Measurements from ENCODE around the gene MXD3. TPM values are rescaled to one million over a fixed set of nuclear protein-coding genes. Genes with fewer than 3 reads are reported as not detected.

MXD3 gene
- total RNA-seq, 2 experiments from 2014 or later = 81.3 to 130 TPM

DNA sequence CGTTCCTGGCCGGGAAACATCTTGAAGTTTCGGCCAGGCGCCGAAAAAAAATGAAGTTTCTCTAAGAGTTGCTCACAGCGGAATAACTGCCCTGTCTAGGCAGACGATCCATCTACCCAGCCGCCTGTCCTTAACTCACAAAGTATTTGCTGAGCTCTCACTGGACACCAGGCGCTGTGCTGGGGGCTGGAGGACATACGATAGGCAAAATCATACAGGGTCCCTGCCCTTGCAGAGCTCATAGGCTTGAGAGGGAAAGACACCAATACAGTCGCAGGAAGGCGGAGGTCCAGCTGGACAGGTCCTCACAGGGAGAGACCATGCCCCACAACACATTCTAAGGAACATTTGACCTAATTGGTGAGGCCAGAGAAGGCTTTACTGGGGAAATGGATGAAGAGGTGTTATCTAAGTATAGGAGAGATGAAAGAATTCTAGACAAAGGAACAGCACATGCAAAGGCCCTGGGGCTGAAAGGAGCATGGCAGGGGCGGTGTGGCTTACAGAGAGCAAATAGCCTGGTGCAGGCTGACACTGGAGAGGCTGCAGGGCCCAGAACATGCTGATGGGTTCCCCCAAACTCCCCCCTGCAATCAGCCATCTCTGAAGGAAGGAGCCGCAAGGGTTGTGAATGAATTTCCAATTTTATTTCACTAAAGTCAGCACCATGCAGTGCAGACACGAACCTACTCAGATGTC is 2.0 kb upstream of the MXD3 start:
- no peaks in the 10 kb centered on the region for H3K9me3 ChIP-seq (ENCODE audit: low read length)
- peaks cover 38% of the 10 kb centered on the region for H3K4me1 ChIP-seq (ENCODE audit: insufficient read depth, low read length, poor library complexity, severe bottlenecking)
- H4K20me1 ChIP-seq (ENCODE audit: insufficient read depth, low read length) = peaks cover 15% of the 10 kb centered on the region; the same call in 1 of the 2 replicates
- peaks cover 12% of the 10 kb centered on the region; the same call in 1 of the 2 replicates for H3K79me2 ChIP-seq (ENCODE audit: insufficient read depth, low read depth, low read length)
- TF ChIP-seq EZH2phosphoT487 (IDR thresholded peaks at IDR 0.05; ENCODE audit: borderline replicate concordance, low read depth, low read length) (no peak), CTCF (conservative IDR thresholded peaks at IDR 0.05; ENCODE audit: low read length) (no peak)
- H3K9me2 ChIP-seq (ENCODE audit: insufficient read depth, low read length) = no peaks in the 10 kb centered on the region
- intact Hi-C loops (cut with micrococcal nuclease; ENCODE audit: unreplicated experiment) = loop anchor here (2.0 to 5.0 kb wide), 3 partner anchors 37 to 241 kb away; partner anchors contain the start of genes DOK3 and LMAN2
- ChIA-PET CTCF (ENCODE audit: unreplicated experiment) (no interaction called here), POLR2A (interaction anchor here (0.9 to 1.5 kb wide), 7 partner anchors 12 to 195 kb away, joined by 3 to 4 read pairs (median 3); no protein-coding TSS in a partner anchor)
- DNase-seq (ENCODE audit: low spot score) = no peak
- peaks cover 19% of the 10 kb centered on the region; the same call in 1 of the 2 replicates for H3K36me3 ChIP-seq (ENCODE audit: insufficient read depth, low read length)
- no peak overlapping the region for H2AFZ ChIP-seq (ENCODE audit: low read length)
- peak overlapping the region; percentile 94 for H3K4me3 ChIP-seq (ENCODE audit: low read depth, low read length, poor library complexity, severe bottlenecking)
- no TSS peak for BruUV-seq (replicated peaks)
- H3K27ac ChIP-seq (ENCODE audit: low read depth, low read length, poor library complexity, severe bottlenecking) = peak overlapping the region; percentile 92
- H3K4me2 ChIP-seq (ENCODE audit: low read length) = peak overlapping the region; percentile 92

DNA sequence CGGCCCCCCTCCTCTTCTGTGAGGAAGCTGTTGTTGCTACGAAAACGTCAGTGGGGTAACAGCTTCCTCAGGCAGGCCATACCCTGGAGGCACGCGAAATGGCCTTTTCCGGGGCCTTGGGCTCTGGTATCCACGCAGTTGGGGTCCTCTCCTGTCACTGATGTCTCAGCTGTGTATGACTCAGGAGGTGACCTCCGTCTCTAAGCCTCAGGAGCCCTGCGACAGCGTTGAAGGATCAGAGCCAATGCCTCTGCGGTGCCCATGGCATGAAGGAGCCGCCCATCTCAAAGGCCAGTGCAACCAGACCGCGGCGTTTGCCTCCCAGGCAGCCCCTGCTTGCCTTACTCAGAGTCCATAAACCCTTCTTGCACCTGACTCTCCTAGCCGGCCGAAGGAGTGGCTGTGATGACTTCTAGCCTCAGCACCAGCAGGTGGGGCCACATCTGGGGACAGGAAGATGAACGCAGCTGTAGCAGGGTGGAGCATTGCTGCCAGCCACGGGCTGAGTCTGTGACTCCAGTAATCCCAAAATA is 1.0 kb upstream of the MXD3 start:
- intact Hi-C loops (cut with micrococcal nuclease; ENCODE audit: unreplicated experiment) = loop anchor here (1.0 to 5.0 kb wide), 5 partner anchors 38 to 240 kb away; partner anchors contain the start of genes DOK3, GRK6 and LMAN2
- H2AFZ ChIP-seq (ENCODE audit: low read length) = peak overlapping the region; percentile 28; the same call in 1 of the 2 replicates
- peaks cover 12% of the 10 kb centered on the region; the same call in 1 of the 2 replicates for H3K79me2 ChIP-seq (ENCODE audit: insufficient read depth, low read depth, low read length)
- H3K9me3 ChIP-seq (ENCODE audit: low read length) = no peaks in the 10 kb centered on the region
- POLR2A ChIA-PET = interaction anchor here (0.6 to 1.6 kb wide), 11 partner anchors 11 to 327 kb away, joined by 3 to 5 read pairs (median 3); no protein-coding TSS in a partner anchor
- H3K36me3 ChIP-seq (ENCODE audit: insufficient read depth, low read length) = peaks cover 26% of the 10 kb centered on the region; the same call in 1 of the 2 replicates
- BruUV-seq (replicated peaks) = TSS peak; percentile 81
- peaks cover 15% of the 10 kb centered on the region; the same call in 1 of the 2 replicates for H4K20me1 ChIP-seq (ENCODE audit: insufficient read depth, low read length)
- CTCF ChIA-PET (ENCODE audit: unreplicated experiment) = interaction anchor here (1.6 kb wide), 1 partner anchor 199 kb away, joined by 5 read pairs; no protein-coding TSS in a partner anchor
- H3K9me2 ChIP-seq (ENCODE audit: insufficient read depth, low read length) = no peaks in the 10 kb centered on the region
- peaks cover 44% of the 10 kb centered on the region for H3K4me1 ChIP-seq (ENCODE audit: insufficient read depth, low read length, poor library complexity, severe bottlenecking)
- DNase-seq (ENCODE audit: low spot score) = peak; percentile 92
- TF ChIP-seq CTCF (conservative IDR thresholded peaks at IDR 0.05; ENCODE audit: low read length) (peak; percentile 71), EZH2phosphoT487 (IDR thresholded peaks at IDR 0.05; ENCODE audit: borderline replicate concordance, low read depth, low read length) (no peak)
- H3K4me3 ChIP-seq (ENCODE audit: low read depth, low read length, poor library complexity, severe bottlenecking) = peak overlapping the region; percentile 94
- H3K4me2 ChIP-seq (ENCODE audit: low read length) = peak overlapping the region; percentile 92
- peak overlapping the region; percentile 92 for H3K27ac ChIP-seq (ENCODE audit: low read depth, low read length, poor library complexity, severe bottlenecking)
